Islet precursor cell (in vitro differentiated cells): ENCODE data around the gene SLC24A3.

Source experiments
- DNase-seq: peaks from one replicate; pipeline ENCODE4 v3.0.0-alpha.2; 2018

Gene SLC24A3

DNA sequence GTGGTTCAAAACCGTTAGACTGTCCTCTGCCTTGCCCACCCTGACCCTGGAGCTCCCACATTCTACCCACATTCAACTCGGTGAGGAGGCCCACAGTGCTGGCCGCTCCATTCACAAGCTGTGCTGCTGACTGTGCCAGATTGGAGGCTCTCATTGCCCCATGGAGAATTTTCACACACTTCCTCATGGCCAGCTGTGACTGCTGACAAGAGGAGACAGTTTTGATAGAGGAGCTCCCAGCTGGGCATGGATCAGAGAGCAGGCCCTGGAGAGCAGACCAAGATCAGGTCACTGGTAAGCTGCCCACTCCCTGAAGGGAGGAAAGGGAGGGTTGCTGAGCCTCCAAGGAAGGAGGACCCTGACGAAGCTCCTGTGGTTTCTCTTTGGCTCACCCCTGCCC is 299.5 kb downstream of the SLC24A3 start:
- no peak for DNase-seq

GRCh38 chr20:19512886-19513677 is 300.6 kb downstream of the SLC24A3 start:
- no peak for DNase-seq

GRCh38 chr20:19515074-19515473 is 302.6 kb downstream of the SLC24A3 start:
- no peak for DNase-seq

- DNase-seq: no peak
Observed at GRCh38 chr20:19519466-19519865, 307.0 kb downstream of the SLC24A3 start.

DNA sequence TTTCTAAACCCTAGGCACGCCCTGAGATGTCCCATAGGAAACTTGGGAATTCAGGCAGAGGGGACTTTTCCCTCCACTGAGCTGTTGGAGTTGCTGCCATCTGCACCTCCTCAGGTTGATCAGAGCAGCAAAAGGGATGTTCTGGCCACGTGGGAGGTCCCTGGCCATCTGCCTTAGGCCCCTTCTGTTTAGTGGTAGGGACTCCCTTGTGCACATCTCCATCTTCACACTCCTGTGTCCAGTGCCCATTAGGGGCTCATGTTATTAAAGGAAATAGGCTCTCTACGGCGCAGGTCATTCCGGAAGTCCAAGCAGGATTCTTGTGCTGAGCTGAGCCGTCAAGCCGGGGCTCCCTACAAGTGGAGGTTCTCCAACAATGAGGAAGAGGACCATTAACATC is 307.8 kb downstream of the SLC24A3 start:
- DNase-seq: no peak

- DNase-seq: no peak
Observed at GRCh38 chr20:19522071-19522801, 309.8 kb downstream of the SLC24A3 start.

- no peak for DNase-seq
Observed at GRCh38 chr20:19522836-19523590, 310.6 kb downstream of the SLC24A3 start.

- no peak for DNase-seq
Observed at GRCh38 chr20:19524691-19525090, 312.2 kb downstream of the SLC24A3 start.

DNA sequence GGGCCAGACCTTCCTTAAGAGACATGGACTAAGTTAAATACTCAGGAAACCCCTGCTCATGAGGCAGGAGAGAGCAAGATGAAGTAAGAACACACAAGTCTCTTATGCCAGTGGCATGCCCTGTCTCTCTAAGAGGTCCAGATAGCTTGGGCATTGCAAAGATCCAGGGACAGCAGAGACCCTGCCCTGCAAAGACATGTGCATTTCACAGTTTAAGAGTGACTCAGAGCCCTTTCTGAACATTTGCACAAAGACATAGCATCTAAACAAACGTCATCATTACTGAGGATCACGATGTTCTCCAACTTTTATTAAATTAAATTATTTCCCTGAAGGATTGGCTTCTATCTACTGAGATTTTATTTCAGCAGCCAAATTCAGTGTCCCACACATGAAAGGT is 315.1 kb downstream of the SLC24A3 start:
- DNase-seq: no peak

GRCh38 chr20:19528286-19529030 is 316.0 kb downstream of the SLC24A3 start:
- DNase-seq: no peak

DNA sequence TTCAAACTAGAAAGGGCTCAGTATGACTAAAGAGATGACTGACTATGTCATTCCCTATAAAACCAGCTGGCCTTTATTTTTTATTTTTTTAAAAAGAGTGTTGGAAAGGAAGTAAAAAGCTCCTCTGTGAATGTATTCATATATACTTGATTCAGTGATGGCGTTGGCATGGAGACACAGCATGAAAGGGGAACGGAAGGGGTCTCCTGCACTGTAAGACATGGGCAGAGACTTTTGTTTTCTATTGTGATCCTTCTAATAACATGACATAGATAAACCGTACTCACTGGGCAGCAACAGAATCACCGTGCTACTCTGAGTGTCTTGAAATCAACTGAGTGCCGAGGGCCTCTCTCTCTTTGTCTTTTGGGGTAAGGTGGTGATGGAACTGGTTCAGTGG is 317.6 kb downstream of the SLC24A3 start:
- no peak for DNase-seq

GRCh38 chr20:19531446-19531845 is 319.0 kb downstream of the SLC24A3 start:
- DNase-seq: no peak

- DNase-seq: no peak
Observed at GRCh38 chr20:19538556-19538955, 326.1 kb downstream of the SLC24A3 start.

DNA sequence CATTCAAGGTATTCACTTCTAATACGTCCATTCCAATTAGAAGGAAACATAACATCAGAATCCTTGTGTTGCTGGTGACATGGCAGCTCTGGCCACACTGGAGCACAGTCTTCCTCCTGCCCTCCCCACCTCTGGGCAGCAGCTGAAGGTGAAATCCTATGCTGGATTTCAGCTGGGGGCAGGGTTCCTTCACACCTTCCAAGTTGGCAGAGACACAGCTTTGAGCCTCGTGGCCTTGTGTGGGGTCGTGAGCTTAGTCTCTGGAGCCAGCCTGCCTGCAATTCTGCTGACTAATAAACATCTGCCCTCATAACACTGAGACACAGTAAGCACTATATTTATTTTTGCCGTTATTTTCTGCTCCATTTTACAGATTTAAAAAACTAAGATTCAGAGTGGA is 326.7 kb downstream of the SLC24A3 start:
- no peak for DNase-seq

DNA sequence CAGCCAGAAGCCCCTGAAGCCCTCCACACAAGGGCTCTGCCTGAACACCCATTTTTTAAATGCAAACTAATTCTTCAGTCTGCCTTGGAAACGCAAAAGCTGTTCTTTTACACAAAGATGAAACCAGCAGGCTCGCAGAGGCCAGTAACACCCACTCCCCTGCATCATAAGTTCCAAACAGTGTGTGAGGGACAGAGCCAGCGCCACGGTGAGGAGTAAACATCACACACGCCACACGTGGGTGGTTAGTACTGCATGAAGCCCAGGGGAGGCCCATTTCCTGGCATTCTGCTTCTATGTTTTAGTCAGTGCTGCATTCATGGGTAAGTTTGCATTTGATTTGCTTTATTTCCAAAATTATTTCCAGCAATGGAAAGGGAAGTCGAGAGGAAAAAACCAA is 327.9 kb downstream of the SLC24A3 start:
- no peak for DNase-seq

DNA sequence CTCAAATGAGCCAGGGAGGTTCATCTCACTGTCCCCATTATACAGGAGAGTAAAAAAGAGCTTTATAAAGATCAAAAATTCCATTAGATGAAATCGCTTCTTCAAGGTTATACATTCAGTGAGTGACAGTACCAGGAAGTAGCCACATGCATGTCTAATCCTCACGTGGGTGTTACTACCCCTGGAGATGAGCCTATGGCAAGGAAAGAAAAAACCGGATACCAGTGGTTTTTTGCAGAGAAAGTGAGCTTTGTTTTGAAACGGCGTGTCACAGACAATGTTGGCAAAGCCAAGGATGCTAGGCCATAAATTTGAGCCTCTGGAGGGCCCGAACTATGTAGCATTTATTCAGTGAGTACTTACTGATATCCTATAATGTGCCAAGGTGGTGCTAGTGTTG is 330.7 kb downstream of the SLC24A3 start:
- no peak for DNase-seq

GRCh38 chr20:19544684-19545083 is 332.2 kb downstream of the SLC24A3 start:
- DNase-seq: no peak

GRCh38 chr20:19546648-19547047 is 334.2 kb downstream of the SLC24A3 start:
- DNase-seq: no peak

DNA sequence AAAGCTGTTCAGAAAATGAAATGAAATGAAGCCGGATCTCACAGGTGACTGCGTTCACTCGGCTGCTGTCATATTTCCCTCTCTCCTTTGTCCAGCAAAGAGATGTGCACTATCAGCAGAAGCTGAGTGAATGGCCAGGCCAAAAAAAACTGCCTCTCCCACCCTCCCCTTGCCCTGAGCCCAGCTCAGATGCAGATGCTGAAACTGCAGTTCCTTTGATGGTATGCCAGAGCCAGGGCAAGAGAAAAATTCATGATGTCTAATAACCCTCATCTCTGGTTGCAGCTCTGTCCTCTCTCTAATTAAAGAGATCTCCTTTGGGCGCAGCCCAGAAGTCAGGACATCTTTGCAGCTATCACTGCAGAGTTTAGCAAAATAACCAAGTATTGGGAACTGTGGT is 335.1 kb downstream of the SLC24A3 start:
- no peak for DNase-seq

DNA sequence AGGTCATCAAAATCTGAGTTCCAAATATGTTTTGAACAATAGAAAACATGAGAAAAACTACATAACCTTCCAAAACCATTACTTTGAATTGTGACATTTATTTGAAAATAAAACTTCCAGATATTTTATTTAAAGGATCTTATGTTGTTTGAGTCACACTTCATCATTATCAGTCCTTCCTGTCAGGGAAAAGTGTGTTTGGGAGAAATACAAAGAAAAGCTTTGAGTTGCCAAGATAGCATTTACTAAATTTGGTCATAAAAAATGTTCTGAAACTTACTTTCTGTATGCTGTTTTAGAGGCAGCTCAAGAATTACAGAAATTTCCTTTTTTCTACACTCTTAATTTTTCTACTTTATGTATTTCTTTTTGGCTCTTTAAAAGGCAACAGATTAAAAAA is 337.5 kb downstream of the SLC24A3 start:
- DNase-seq: no peak

DNA sequence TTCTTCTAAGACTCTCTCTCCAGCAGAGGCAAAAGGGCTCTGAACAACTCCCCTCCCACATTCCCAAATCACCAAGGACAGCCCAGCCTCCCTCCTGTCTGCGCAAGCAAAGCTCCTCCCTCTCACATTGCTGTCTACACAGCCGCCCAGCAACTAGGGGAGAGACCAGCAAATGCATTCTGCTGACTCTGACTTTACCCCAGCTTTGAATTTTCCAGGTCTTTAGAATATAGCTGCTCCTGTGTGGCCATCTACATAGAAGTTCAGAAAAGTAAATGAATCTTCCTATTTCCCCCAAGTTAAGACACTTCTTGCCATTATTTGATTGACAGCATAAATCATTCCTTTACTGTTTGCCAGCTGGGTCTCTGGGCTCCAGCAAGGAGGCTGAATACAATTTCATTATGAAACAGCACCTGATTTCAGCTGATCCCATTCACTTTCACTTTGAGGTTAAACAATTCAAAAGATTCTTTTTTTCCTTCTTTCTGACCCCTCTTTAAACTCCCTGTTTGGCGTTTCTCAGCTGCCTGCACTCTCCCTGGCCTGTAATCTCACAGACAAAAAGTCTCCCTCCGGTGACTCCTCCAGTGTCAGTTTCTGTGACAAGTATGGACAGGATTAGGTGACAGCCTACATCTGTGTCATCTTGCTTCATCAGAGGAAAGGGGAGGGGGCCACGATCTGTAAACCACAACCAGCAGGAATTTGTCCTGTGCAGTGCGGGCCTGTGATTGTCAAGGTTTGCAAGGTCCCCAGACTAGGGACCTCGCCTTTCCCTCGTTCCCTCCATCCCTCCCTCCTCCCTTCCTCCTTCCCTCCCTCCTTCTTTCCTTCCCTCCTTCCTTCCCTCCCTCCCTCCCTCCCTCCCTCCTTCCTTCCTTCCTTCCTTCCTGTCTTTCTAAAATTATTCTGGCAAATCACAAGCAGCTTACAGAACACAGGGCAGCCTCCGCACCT is 340.1 kb downstream of the SLC24A3 start:
- peak; percentile 90 for DNase-seq

DNA sequence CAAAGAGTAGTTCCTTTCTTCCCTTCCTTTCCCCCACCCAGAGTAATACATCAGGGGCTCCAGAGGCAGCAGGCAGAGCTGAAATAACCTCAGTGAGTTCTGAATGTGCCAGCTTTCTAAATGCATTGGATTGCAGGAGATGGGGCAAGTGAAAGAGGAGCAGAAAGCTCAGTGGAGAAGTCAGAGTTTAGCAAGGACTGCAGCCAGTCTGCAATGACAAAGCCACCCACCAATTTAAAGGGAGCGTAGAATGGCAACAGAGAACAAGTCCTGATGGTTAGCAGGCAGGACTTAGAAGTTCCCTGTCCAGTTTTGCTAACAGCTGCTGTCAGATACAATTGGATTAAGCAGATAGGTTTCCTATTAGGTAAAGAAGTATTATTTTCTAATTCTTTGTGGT is 342.2 kb downstream of the SLC24A3 start:
- DNase-seq: no peak
